ENCODE measurements around the gene MAPK8IP1. TPM values are rescaled to one million over a fixed set of nuclear protein-coding genes. Genes with fewer than 3 reads are reported as not detected.

The MAPK8IP1 gene
- total RNA-seq, 4 donors from 2014 or later: 1.9 to 11.1 (median 2.6) TPM

- 96% methylated on average over 4 of the region's 4 CpGs; no CpG with 5 or more reads in 1 of the 2 donors for WGBS, 2 donors (ENCODE audit: low coverage in 1 of 2)
- TF ChIP-seq, protein P1, sequence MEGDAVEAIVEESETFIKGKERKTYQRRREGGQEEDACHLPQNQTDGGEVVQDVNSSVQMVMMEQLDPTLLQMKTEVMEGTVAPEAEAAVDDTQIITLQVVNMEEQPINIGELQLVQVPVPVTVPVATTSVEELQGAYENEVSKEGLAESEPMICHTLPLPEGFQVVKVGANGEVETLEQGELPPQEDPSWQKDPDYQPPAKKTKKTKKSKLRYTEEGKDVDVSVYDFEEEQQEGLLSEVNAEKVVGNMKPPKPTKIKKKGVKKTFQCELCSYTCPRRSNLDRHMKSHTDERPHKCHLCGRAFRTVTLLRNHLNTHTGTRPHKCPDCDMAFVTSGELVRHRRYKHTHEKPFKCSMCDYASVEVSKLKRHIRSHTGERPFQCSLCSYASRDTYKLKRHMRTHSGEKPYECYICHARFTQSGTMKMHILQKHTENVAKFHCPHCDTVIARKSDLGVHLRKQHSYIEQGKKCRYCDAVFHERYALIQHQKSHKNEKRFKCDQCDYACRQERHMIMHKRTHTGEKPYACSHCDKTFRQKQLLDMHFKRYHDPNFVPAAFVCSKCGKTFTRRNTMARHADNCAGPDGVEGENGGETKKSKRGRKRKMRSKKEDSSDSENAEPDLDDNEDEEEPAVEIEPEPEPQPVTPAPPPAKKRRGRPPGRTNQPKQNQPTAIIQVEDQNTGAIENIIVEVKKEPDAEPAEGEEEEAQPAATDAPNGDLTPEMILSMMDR (IDR thresholded peaks at IDR 0.05): no peak
- TF ChIP-seq POLR2AphosphoS5 (IDR thresholded peaks at IDR 0.05) (no peak), POLR2A (IDR thresholded peaks at IDR 0.05) (no peak)
- no peaks in the 10 kb centered on the region for H3K27me3 ChIP-seq
Measured at GRCh38 chr11:45886816-45887520, 1.5 kb downstream of the MAPK8IP1 start.

GRCh38 chr11:45887587-45887986, 2.1 kb downstream of the MAPK8IP1 start:
- Histone ChIP-seq H3K9me3 (no peaks in the 10 kb centered on the region), H3K27ac (no peak overlapping the region), H3K36me3 (no peaks in the 10 kb centered on the region), H3K27me3 (no peaks in the 10 kb centered on the region), H3K4me1 (peaks cover 0 to 11% (median 5%) of the 10 kb centered on the region in 4 donors), H3K4me3 (no peak overlapping the region)
- in situ Hi-C loops (cut with MboI; ENCODE audit: low pct_ligation_motif_present in 1 of 4, low pct_unique_long_range_greater_than_20kb in 1 of 4, low sequenced_read_pairs in 3 of 4) (no loop called here), intact Hi-C loops (cut with DNase I; ENCODE audit: low total_unique reads) (no loop called here)
- no peak for DNase-seq
- TF ChIP-seq EP300 (IDR thresholded peaks at IDR 0.05; ENCODE audit: low read depth) (no peak), POLR2AphosphoS5 (IDR thresholded peaks at IDR 0.05) (no peak), POLR2A (IDR thresholded peaks at IDR 0.05) (no peak)
- TF ChIP-seq, protein P1 (IDR thresholded peaks at IDR 0.05): no peak
- 93% methylated on average over 10 of the region's 10 CpGs; no CpG with 5 or more reads in 1 of the 2 donors for WGBS, 2 donors (ENCODE audit: low coverage in 1 of 2)

More at GRCh38 chr11:45886816-45887520, 1.5 kb downstream of the MAPK8IP1 start:
- intact Hi-C loops (cut with DNase I; ENCODE audit: low total_unique reads) (no loop called here), in situ Hi-C loops (cut with MboI; ENCODE audit: low pct_ligation_motif_present in 1 of 4, low pct_unique_long_range_greater_than_20kb in 1 of 4, low sequenced_read_pairs in 3 of 4) (no loop called here)
- Histone ChIP-seq H3K4me1 (peaks cover 0 to 11% (median 5%) of the 10 kb centered on the region in 4 donors), H3K4me3 (no peak overlapping the region), H3K27ac (no peak overlapping the region), H3K36me3 (no peaks in the 10 kb centered on the region), H3K9me3 (no peaks in the 10 kb centered on the region)
- no peak for DNase-seq

- no peaks in the 10 kb centered on the region for H3K9me3 ChIP-seq
- TF ChIP-seq EP300 (IDR thresholded peaks at IDR 0.05; ENCODE audit: low read depth): no peak
- TF ChIP-seq POLR2AphosphoS5 (IDR thresholded peaks at IDR 0.05): no peak
- TF ChIP-seq POLR2A (IDR thresholded peaks at IDR 0.05): no peak
- TF ChIP-seq, protein P1 (IDR thresholded peaks at IDR 0.05): no peak
- H3K27ac ChIP-seq: no peak overlapping the region
- no peak overlapping the region for H3K4me3 ChIP-seq
- intact Hi-C loops (cut with DNase I; ENCODE audit: low total_unique reads) (no loop called here), in situ Hi-C loops (cut with MboI; ENCODE audit: low pct_ligation_motif_present in 1 of 4, low pct_unique_long_range_greater_than_20kb in 1 of 4, low sequenced_read_pairs in 3 of 4) (no loop called here)
- WGBS, 2 donors (ENCODE audit: low coverage in 1 of 2): 85 to 90% methylated on average over 5 to 8 of the region's 8 CpGs
- no peaks in the 10 kb centered on the region for H3K27me3 ChIP-seq
- H3K36me3 ChIP-seq: no peaks in the 10 kb centered on the region
- no peak for DNase-seq
- peaks cover 0 to 11% (median 5%) of the 10 kb centered on the region in 4 donors for H3K4me1 ChIP-seq
Measured at GRCh38 chr11:45889555-45889954, 4.1 kb downstream of the MAPK8IP1 start.

GRCh38 chr11:45889966-45890365, 4.5 kb downstream of the MAPK8IP1 start:
- Histone ChIP-seq H3K27me3 (no peaks in the 10 kb centered on the region), H3K9me3 (no peaks in the 10 kb centered on the region), H3K4me3 (no peak overlapping the region), H3K4me1 (peaks cover 0 to 10% (median 5%) of the 10 kb centered on the region in 4 donors), H3K27ac (no peak overlapping the region), H3K36me3 (no peaks in the 10 kb centered on the region)
- TF ChIP-seq POLR2AphosphoS5 (IDR thresholded peaks at IDR 0.05) (no peak), EP300 (IDR thresholded peaks at IDR 0.05; ENCODE audit: low read depth) (no peak), POLR2A (IDR thresholded peaks at IDR 0.05) (no peak)
- TF ChIP-seq, protein P1 (IDR thresholded peaks at IDR 0.05): no peak
- 72 to 90% methylated on average over 3 to 9 of the region's 9 CpGs for WGBS, 2 donors (ENCODE audit: low coverage in 1 of 2)
- intact Hi-C loops (cut with DNase I; ENCODE audit: low total_unique reads) (no loop called here), in situ Hi-C loops (cut with MboI; ENCODE audit: low pct_ligation_motif_present in 1 of 4, low pct_unique_long_range_greater_than_20kb in 1 of 4, low sequenced_read_pairs in 3 of 4) (no loop called here)
- DNase-seq: no peak

All from transverse colon (tissue), 4 donors.